Panc1 (cell line): ENCODE data around the gene TFPI2.

ENCODE experiments used
- POLR2AphosphoS5 ChIP-seq: IDR thresholded peaks from 2 replicates; pipeline ENCODE4 v1.6.1; 2012; ENCODE audit warnings: mild to moderate bottlenecking, low read depth, low read length, moderate library complexity
- SIN3A ChIP-seq: IDR thresholded peaks from 2 replicates; pipeline ENCODE4 v1.6.1; 2012; ENCODE audit warnings: low read depth, mild to moderate bottlenecking, low read length, moderate library complexity, borderline replicate concordance; ENCODE audit not compliant: insufficient read depth
- TF ChIP-seq, protein P1 (sequence below): fragments of 450-650 bp; IDR thresholded peaks from 2 replicates; pipeline ENCODE4 v1.5.1; 2017; ENCODE audit warnings: mild to moderate bottlenecking
- TF ChIP-seq, protein P2 (sequence below), 2 experiments: IDR thresholded peaks; 2 replicates each; pipeline ENCODE4 v1.6.1; 2011 to 2012; ENCODE audit warnings: low read depth in 2 of 2, control low read depth in 1 of 2, low read length in 1 of 2, mild to moderate bottlenecking in 1 of 2, moderate library complexity in 1 of 2; ENCODE audit not compliant: insufficient read depth in 1 of 2

DNA sequence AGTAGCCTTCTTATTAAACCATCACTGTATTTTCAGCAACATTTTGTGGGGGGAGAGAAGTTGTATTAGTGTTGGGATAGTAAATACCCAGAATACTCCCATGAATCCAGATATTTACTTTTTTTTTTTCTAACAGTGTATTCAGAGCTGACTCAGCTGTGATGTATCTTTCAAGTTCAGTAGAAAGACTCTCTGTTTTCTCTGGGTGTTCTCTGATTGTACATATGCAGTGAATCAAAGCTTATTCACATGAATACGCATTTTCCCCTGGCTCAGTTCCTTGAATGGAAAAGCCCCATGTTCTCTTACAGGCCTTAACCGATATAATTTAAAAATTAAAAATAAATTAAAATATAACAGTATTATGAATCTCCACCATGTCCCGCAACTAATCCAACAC lies 1.3 kb downstream of the TFPI2 start:
- TF ChIP-seq, protein P1, sequence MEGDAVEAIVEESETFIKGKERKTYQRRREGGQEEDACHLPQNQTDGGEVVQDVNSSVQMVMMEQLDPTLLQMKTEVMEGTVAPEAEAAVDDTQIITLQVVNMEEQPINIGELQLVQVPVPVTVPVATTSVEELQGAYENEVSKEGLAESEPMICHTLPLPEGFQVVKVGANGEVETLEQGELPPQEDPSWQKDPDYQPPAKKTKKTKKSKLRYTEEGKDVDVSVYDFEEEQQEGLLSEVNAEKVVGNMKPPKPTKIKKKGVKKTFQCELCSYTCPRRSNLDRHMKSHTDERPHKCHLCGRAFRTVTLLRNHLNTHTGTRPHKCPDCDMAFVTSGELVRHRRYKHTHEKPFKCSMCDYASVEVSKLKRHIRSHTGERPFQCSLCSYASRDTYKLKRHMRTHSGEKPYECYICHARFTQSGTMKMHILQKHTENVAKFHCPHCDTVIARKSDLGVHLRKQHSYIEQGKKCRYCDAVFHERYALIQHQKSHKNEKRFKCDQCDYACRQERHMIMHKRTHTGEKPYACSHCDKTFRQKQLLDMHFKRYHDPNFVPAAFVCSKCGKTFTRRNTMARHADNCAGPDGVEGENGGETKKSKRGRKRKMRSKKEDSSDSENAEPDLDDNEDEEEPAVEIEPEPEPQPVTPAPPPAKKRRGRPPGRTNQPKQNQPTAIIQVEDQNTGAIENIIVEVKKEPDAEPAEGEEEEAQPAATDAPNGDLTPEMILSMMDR: no peak
- TF ChIP-seq, protein P2, sequence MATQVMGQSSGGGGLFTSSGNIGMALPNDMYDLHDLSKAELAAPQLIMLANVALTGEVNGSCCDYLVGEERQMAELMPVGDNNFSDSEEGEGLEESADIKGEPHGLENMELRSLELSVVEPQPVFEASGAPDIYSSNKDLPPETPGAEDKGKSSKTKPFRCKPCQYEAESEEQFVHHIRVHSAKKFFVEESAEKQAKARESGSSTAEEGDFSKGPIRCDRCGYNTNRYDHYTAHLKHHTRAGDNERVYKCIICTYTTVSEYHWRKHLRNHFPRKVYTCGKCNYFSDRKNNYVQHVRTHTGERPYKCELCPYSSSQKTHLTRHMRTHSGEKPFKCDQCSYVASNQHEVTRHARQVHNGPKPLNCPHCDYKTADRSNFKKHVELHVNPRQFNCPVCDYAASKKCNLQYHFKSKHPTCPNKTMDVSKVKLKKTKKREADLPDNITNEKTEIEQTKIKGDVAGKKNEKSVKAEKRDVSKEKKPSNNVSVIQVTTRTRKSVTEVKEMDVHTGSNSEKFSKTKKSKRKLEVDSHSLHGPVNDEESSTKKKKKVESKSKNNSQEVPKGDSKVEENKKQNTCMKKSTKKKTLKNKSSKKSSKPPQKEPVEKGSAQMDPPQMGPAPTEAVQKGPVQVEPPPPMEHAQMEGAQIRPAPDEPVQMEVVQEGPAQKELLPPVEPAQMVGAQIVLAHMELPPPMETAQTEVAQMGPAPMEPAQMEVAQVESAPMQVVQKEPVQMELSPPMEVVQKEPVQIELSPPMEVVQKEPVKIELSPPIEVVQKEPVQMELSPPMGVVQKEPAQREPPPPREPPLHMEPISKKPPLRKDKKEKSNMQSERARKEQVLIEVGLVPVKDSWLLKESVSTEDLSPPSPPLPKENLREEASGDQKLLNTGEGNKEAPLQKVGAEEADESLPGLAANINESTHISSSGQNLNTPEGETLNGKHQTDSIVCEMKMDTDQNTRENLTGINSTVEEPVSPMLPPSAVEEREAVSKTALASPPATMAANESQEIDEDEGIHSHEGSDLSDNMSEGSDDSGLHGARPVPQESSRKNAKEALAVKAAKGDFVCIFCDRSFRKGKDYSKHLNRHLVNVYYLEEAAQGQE (IDR thresholded peaks at IDR 0.05; ENCODE audit: insufficient read depth in 1 of 2, low read depth in 2 of 2, low read length in 1 of 2): no peak
- no peak for TF ChIP-seq POLR2AphosphoS5
- no peak for TF ChIP-seq SIN3A
